SK-N-SH (cell line): ENCODE data around the gene ATRN. TPM values are rescaled to one million over a fixed set of nuclear protein-coding genes. Genes with fewer than 3 reads are reported as not detected.

Experiments used
- CTCF ChIA-PET: fragments of 300-600, 350-600 bp; formaldehyde crosslinking; extraction: SDS; loops from one replicate; lab custom pipeline; 2021; lab: Yijun Ruan, JAX
- POLR2A ChIA-PET: fragments of 350-600 bp; sonication (Branson Sonifier 250); formaldehyde crosslinking; extraction: SDS; loops from one replicate; lab custom pipeline; 2020; ENCODE audit warnings: antibody characterized with exemption, inconsistent platforms; lab: Yijun Ruan, JAX
- DNase-seq: peaks from one replicate; pipeline ENCODE4 v3.0.0; 2012
- H2AFZ ChIP-seq: fragments of 200-600 bp; sonication (generic); 2 replicates; pipeline ENCODE4 v1.8.1; 2016; ENCODE audit warnings: antibody characterized with exemption, mild to moderate bottlenecking, low read depth
- H3F3A ChIP-seq: fragments of 200-600 bp; sonication (generic); replicated peaks from 2 replicates; pipeline ENCODE3; 2016; ENCODE audit warnings: antibody characterized with exemption, mild to moderate bottlenecking; ENCODE audit not compliant: insufficient read depth
- H3K27ac ChIP-seq, 2 experiments: fragments of 200-500 bp in 1 of 2; fragments of 200-600 bp in 1 of 2; sonication (Bioruptor generic) in 1 of 2; sonication (generic), shearing (Covaris generic) in 1 of 2; 2 replicates each; pipeline versions ENCODE4 v1.5.1 to v1.6.1; 2014 to 2016; ENCODE audit warnings: low read depth in 2 of 2, inconsistent platforms in 1 of 2, low read length in 1 of 2, mild to moderate bottlenecking in 1 of 2, mixed read lengths in 1 of 2
- H3K27me3 ChIP-seq: fragments of 200-600 bp; sonication (generic), shearing (Covaris generic); 2 replicates; pipeline ENCODE4 v1.6.1; 2016; ENCODE audit warnings: mixed run types; ENCODE audit not compliant: insufficient read depth
- H3K36me3 ChIP-seq, 2 experiments: fragments of 200-500 bp in 1 of 2; fragments of 200-600 bp in 1 of 2; sonication (Bioruptor generic) in 1 of 2; sonication (generic) in 1 of 2; replicated peaks in 1 of 2; 2 replicates each; pipeline versions ENCODE3 to v1.5.1; 2014 to 2016; ENCODE audit warnings: low read length in 1 of 2, mild to moderate bottlenecking in 1 of 2; ENCODE audit not compliant: insufficient read depth in 2 of 2, control insufficient read depth in 1 of 2
- H3K4me1 ChIP-seq, 2 experiments: fragments of 200-500 bp in 1 of 2; fragments of 200-600 bp in 1 of 2; sonication (Bioruptor generic) in 1 of 2; sonication (generic), shearing (Covaris generic) in 1 of 2; 2 replicates each; pipeline versions ENCODE4 v1.5.1 to v1.6.1; 2014 to 2016; ENCODE audit warnings: low read depth in 1 of 2, low read length in 1 of 2, mixed run types in 1 of 2; ENCODE audit not compliant: insufficient read depth in 2 of 2, control insufficient read depth in 1 of 2
- H3K4me2 ChIP-seq: fragments of 200-600 bp; sonication (generic), shearing (Covaris generic); 2 replicates; pipeline ENCODE4 v1.6.1; 2017; ENCODE audit warnings: mixed run types
- H3K4me3 ChIP-seq, 2 experiments: fragments of 200-500 bp in 1 of 2; fragments of 200-600 bp in 1 of 2; sonication (Bioruptor generic) in 1 of 2; sonication (generic), shearing (Covaris generic) in 1 of 2; 2 replicates each; pipeline versions ENCODE4 v1.5.1 to v1.8.1; 2014 to 2016; ENCODE audit warnings: low read depth in 2 of 2, inconsistent platforms in 1 of 2, low read length in 1 of 2, mild to moderate bottlenecking in 1 of 2, mixed read lengths in 1 of 2, moderate library complexity in 1 of 2
- H3K79me2 ChIP-seq: fragments of 200-600 bp; sonication (generic); 2 replicates; pipeline ENCODE4 v1.8.1; 2017; ENCODE audit warnings: mild to moderate bottlenecking; ENCODE audit not compliant: insufficient read depth
- H3K9ac ChIP-seq: fragments of 200-600 bp; sonication (generic); 2 replicates; pipeline ENCODE4 v1.6.1; 2017; ENCODE audit warnings: mixed run types
- H3K9me2 ChIP-seq: fragments of 200-600 bp; sonication (generic); 2 replicates; pipeline ENCODE4 v1.6.1; 2017; ENCODE audit warnings: mixed run types
- H3K9me3 ChIP-seq: fragments of 200-600 bp; sonication (generic); 2 replicates; pipeline ENCODE4 v1.6.1; 2017; ENCODE audit warnings: mixed run types, mild to moderate bottlenecking, moderate library complexity
- H4K20me1 ChIP-seq: fragments of 200-600 bp; sonication (generic); 2 replicates; pipeline ENCODE4 v1.6.1; 2017; ENCODE audit warnings: mild to moderate bottlenecking, mixed run types; ENCODE audit not compliant: insufficient read depth
- EP300 ChIP-seq, 2 experiments: IDR thresholded peaks; 2 replicates each; pipeline versions ENCODE4 v1.4.0 to v1.6.1; 2012; ENCODE audit warnings: borderline replicate concordance in 1 of 2, low read depth in 1 of 2, low read length in 1 of 2
- FOSL2 ChIP-seq: IDR thresholded peaks from 2 replicates; pipeline ENCODE4 v1.4.0; 2012; ENCODE audit warnings: low read depth, mild to moderate bottlenecking, moderate library complexity, borderline replicate concordance
- FOXJ3 ChIP-seq: sonication (generic); formaldehyde crosslinking; IDR thresholded peaks from 2 replicates; pipeline ENCODE4 v1.5.1; 2020; ENCODE audit warnings: mild to moderate bottlenecking, missing genetic modification reagents
- IRF3 ChIP-seq: fragments of 150-350 bp; IDR thresholded peaks from 2 replicates; pipeline ENCODE4 v1.6.1; 2016; ENCODE audit warnings: mild to moderate bottlenecking, low read depth, low read length
- MXI1 ChIP-seq: IDR thresholded peaks from 2 replicates; pipeline ENCODE4 v1.6.1; 2012; ENCODE audit warnings: mild to moderate bottlenecking, low read depth, low read length, improper control_type of control experiment
- NFIC ChIP-seq: IDR thresholded peaks from 2 replicates; pipeline ENCODE4 v1.4.0; 2012; ENCODE audit warnings: borderline replicate concordance
- POLR2AphosphoS5 ChIP-seq: IDR thresholded peaks from 2 replicates; pipeline ENCODE4 v1.6.1; 2012; ENCODE audit warnings: low read depth, low read length
- RAD21 ChIP-seq: IDR thresholded peaks from 2 replicates; pipeline ENCODE4 v1.6.1; 2012; ENCODE audit warnings: mild to moderate bottlenecking, low read length
- RCOR1 ChIP-seq: fragments of 150-350 bp; IDR thresholded peaks from 2 replicates; pipeline ENCODE4 v1.6.1; 2017; ENCODE audit warnings: antibody characterized with exemption, low read length
- REST ChIP-seq: IDR thresholded peaks from 2 replicates; pipeline ENCODE4 v1.6.1; 2012; ENCODE audit warnings: mild to moderate bottlenecking, low read depth, low read length, moderate library complexity
- TAF1 ChIP-seq: IDR thresholded peaks from 2 replicates; pipeline ENCODE4 v1.6.1; 2012; ENCODE audit warnings: low read depth, mild to moderate bottlenecking, low read length, moderate library complexity, borderline replicate concordance
- TCF12 ChIP-seq: IDR thresholded peaks from 2 replicates; pipeline ENCODE4 v1.4.0; 2012
- TEAD4 ChIP-seq: IDR thresholded peaks from 2 replicates; pipeline ENCODE4 v1.4.0; 2012; ENCODE audit warnings: mild to moderate bottlenecking, borderline replicate concordance; ENCODE audit not compliant: insufficient read depth
- YY1 ChIP-seq: IDR thresholded peaks from 2 replicates; pipeline ENCODE4 v1.4.0; 2012; ENCODE audit warnings: low read depth, mild to moderate bottlenecking
- ZBTB33 ChIP-seq: IDR thresholded peaks from 2 replicates; pipeline ENCODE4 v1.4.0; 2012; ENCODE audit warnings: low read depth, borderline replicate concordance
- WGBS: methylation state at CpG from one replicate; pipeline ENCODE4 v1.1.6; 2017; ENCODE audit warnings: low lambda C conversion rate; 5-methylcytosine and 5-hydroxymethylcytosine counted together
- polyA plus RNA-seq, 3 experiments: library from polyadenylated mRNA; depleted of rRNA; stranded (reverse); fragments of >200 nt; gene quantifications; 2 replicates each; pipeline ENCODE4 v1.2.3, GENCODE V29; 2012

Gene ATRN
- polyA plus RNA-seq, 1 of the 3 experiments (the other 2 are of a cell fraction), result 33.8 TPM

GRCh38 chr20:3654326-3655130 is 183.7 kb downstream of the ATRN start:
- Histone ChIP-seq H4K20me1 (no peaks in the 10 kb centered on the region), H3K36me3 (no peaks in the 10 kb centered on the region), H3K4me1 (peaks cover 0 to 22% of the 10 kb centered on the region in 2 experiments; a peak in 1 of 4 replicates), H3K9me2 (no peaks in the 10 kb centered on the region), H3K79me2 (no peaks in the 10 kb centered on the region), H3K9me3 (no peaks in the 10 kb centered on the region), H3K27me3 (0 out of 2 replicates have a peak, but pooled peaks cover 5% of the 10 kb centered on the region), H3F3A (no peaks in the 10 kb centered on the region), H3K4me3 (no peak overlapping the region), H3K27ac (peak overlapping the region in 1 of 2 experiments; percentile 60; a peak in 1 of 4 replicates), H3K4me2 (no peak overlapping the region), H2AFZ (no peak overlapping the region), H3K9ac (no peak overlapping the region)
- TF ChIP-seq IRF3 (no peak), MXI1 (no peak), EP300 (IDR thresholded peaks at IDR 0.05; ENCODE audit: borderline replicate concordance in 1 of 2, low read depth in 1 of 2, low read length in 1 of 2) (0 out of 4 replicates have a peak, but pooled peaks of 1 of the 2 experiments have one; percentile 14), RAD21 (no peak), RCOR1 (0 out of 2 replicates have a peak, but pooled peaks have one; percentile 26), TEAD4 (no peak), POLR2AphosphoS5 (no peak), FOSL2 (no peak), YY1 (no peak), ZBTB33 (no peak), NFIC (no peak), REST (no peak), TCF12 (no peak), FOXJ3 (CRISPR knock-in tag) (no peak), TAF1 (no peak)
- peak; percentile 50 for DNase-seq
- CTCF ChIA-PET, result interaction anchor here (0.7 to 3.6 kb wide), 9 partner anchors 11 to 113 kb away, joined by 3 to 16 read pairs (median 3); partner anchors contain the start of gene ADISSP
- POLR2A ChIA-PET, result no interaction called here
- 78% methylated on average over 17 of the region's 17 CpGs for WGBS
